Measurements from ENCODE around the gene CABP1.

Gene CABP1

DNA sequence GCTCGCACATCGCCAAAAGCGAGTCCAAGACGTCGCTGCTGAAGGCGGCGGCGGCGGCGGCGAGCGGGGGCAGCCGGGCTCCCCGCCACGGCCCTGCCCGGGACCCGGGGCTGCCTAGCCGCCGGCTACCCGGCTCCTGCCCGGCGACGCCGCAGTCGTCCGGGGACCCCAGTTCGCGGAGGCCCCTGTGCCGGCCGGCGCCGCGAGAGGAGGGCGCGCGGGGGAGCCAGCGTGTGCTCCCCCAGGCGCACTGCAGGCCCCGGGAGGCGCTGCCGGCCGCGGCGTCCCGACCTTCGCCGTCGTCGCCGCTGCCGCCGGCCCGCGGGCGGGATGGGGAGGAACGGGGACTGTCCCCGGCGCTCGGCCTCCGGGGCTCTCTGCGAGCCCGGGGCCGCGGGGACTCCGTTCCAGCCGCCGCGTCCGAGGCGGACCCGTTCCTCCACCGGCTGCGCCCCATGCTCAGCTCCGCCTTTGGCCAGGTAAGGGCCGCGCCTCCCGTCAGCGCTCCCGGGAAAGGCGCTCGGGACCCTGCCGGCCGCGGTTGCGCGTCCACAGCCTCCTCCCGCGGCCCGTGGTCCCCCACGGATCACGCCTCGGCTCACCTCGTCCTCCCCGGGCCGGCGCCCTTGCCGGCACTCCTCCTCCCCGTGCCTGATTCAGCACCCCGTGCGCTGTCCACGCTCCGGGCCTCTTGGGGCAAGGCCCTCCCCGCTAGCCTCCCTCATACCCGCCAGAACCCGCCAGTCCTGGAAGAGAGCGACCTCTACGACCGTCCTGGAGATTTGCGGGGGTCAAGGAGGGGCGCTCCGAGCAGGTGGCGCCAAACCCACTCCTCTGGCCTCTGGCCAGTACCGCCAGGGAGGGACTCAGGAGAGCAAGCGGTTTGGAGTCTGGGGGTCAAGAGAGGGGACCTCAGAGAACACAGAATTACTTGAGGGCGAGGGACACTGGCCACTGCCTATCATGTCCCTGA is 721 bp downstream of the CABP1 start:
- no peak for DNase-seq

GRCh38 chr12:120642121-120642520 is 1.7 kb downstream of the CABP1 start:
- no peak for DNase-seq

DNA sequence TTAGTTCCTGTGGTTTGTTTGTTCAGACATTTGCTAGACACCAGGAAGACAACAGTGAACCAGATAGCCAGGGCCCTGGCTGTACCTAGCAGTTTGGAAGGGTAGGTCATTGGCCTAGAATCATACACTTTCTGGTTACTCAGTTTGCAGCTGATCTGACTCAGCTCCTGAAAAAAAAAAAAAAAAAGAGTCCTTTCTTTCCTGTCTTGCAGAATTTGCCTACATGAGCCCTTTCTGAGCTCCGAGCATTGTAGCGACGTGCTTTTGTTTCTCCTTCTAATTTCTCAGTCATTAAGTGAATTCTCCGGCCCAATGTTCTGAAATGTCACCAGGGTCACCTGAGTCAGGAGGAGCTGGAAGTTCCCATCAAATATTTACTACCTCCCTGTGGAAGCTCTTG is 2.4 kb downstream of the CABP1 start:
- no peak for DNase-seq

DNA sequence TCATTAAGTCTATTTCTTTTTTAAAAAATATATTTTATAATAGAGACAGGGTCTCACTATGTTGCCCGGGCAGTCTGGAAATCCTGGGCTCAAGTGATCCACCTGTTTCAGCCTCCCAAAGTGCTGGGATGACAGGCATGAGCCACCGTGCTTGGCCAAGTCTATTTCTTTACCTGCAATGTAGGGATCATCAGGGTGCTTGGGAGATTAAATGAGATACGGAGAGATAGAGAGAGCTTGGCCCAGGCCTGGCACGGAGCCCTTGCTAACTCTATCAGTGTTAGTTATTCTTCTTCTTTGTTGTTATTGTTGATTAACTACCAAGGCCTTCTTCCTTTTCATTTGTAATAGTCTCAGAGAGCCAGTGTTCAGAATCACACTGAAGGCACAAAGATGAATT is 3.1 kb downstream of the CABP1 start:
- DNase-seq = no peak

DNA sequence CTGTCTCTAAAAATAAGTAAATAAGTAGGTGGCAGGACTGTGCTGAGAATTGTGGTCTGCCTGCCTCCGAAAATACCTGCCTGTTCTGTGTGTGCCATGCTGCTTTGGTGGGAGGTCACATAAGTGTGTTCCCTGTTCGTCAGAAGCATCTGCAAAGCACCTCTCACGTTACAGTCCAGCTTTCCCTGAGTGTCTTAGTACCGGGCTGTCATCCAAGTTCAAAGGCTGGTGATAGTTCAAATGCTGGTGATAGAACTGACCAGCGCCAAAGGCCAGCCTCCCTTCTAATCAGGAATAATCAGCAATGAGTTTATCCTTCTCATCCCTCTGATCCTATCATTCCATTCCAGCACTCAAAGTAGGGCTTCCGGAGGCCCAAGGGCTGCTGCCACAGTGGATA is 5.6 kb downstream of the CABP1 start:
- no peak for DNase-seq

- DNase-seq = no peak
Observed at GRCh38 chr12:120647375-120647755, 6.9 kb downstream of the CABP1 start.

DNA sequence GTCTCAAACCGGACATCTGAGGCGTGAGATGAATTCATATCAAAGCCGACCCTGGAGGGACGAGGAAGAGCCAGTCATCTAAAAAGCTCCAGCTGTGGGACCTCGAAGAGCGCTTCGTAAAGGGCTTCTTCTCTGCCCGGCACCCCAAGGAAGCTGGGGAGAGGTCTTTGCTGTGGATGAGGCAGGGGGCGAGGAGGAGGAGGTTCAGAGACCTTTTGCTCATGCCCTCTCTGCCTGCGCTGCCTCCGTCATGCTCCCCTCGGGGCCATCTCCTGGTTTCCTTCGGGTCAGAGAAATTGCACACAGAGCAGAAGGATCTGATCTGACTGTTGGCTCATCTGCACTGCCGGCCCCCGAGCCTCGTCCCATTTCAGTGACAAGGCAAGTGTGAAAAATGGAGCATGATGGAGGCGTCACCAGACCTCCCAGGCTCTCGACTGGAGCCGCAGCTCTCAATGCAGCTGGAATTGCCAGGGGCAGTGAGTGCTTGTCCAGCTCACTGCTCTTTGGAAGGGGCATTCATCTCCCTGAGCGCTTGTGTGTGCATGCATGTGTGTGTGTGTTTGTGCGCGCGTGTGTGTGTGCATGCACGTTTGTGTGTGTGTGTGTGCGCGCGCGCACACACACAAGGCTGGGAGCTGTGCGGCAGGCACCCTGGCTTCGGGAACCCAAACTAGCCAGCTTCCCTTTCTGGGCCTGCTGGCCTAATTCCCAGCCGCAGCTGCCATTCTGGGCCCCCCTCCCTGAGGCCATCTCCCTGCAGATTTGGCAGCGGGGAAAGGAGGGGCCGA is 9.2 kb downstream of the CABP1 start:
- no peak for DNase-seq

DNA sequence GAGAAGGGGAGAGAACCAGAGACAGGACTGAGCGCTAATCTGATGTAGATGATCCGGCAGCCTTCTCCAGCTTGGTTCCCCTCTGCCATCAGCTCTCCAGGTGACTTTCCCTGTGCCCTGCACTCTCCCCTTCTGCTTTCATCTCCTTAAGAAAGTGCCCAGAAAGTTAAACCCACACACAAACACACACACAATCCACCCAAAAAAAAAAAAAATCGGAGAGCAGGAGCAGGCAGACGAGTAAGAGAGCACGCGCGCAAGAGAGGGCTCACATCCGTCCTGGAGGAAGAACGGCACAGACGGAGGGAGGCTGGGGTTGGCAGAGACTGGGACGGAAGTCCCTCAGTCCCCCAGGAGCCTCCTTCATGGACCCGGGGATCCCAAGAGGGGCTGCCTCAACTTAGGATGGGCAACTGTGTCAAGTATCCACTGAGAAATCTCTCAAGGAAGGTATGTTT is 9.8 kb downstream of the CABP1 start:
- DNase-seq = no peak

- DNase-seq = no peak
Observed at GRCh38 chr12:120651821-120652220, 11.4 kb downstream of the CABP1 start.

- DNase-seq = no peak
Observed at GRCh38 chr12:120652656-120653435, 12.4 kb downstream of the CABP1 start.

DNA sequence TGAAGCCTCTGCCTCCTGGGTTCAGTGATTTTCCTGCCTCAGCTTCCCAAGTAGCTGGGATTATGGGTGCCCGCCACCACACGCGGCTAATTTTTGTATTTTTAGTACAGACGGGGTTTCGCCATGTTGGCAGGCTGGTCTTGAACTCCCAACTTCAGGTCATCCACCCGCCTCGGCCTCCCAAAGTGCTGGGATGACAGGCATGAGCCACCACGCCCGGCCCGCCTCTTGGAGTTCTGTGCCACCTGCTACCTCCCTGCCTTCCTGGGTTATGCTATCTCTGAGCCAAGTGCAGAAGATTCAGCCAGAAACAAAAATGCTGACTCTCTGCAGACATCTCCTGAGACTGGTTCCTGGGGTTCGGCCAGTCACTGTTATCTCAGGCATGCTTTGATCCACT is 13.2 kb downstream of the CABP1 start:
- no peak for DNase-seq

DNA sequence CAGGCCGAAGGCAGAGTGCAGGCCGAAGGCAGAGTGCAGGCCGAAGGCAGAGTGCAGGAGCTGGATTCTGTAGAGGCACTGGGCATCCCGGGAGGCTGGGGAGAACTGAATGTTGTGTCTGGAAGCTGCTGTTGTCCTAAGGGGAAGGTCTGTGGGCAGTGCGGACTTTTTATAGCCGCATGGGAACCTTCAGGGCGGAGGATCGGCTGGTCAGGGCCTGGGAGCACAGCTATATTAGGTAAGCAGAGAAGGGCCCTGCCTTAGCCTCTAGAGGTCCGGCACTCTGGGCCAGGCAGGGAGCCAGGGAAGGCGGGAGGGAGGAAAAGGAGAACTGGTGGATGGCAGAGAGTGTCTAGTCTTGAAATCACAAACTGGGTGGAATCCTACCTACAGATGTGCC is 14.2 kb downstream of the CABP1 start:
- no peak for DNase-seq

DNA sequence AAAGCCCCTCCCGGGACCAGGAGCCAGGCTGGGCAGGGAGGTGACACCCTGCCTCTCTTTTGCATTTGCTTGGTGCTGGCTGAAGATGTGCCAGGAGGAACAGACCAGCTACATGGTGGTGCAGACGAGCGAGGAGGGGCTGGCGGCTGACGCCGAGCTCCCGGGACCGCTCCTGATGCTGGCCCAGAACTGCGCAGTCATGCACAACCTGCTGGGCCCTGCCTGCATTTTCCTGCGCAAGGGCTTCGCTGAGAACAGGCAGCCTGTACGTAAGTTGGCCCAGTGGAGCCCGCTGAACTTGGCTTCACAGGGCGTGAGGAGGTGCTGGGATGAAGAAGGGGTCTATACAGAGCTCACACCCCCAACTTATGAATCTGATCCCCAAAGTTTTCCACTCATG is 15.6 kb downstream of the CABP1 start:
- DNase-seq = no peak

GRCh38 chr12:120658286-120659150 is 18.1 kb downstream of the CABP1 start:
- DNase-seq = no peak

GRCh38 chr12:120659151-120659525 is 18.7 kb downstream of the CABP1 start:
- DNase-seq = no peak

DNA sequence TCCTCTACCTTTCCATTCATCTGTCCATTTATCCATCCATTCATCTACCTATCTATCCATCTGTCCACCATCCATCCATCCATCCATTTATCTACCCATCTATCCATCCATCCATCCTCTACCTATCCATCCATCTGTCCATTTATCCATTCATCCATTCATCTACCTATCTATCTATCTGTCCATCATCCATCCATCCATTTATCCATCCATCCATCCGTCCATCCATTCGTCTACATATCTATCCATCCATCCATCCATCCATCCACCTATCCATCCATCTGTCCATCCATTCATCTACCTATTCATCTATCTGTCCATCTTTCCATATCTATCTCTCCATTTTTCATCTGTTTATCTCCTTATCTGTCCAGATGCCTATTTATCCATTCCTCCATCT is 21.0 kb downstream of the CABP1 start:
- no peak for DNase-seq

GRCh38 chr12:120662879-120663278 is 22.5 kb downstream of the CABP1 start:
- no peak for DNase-seq

DNA sequence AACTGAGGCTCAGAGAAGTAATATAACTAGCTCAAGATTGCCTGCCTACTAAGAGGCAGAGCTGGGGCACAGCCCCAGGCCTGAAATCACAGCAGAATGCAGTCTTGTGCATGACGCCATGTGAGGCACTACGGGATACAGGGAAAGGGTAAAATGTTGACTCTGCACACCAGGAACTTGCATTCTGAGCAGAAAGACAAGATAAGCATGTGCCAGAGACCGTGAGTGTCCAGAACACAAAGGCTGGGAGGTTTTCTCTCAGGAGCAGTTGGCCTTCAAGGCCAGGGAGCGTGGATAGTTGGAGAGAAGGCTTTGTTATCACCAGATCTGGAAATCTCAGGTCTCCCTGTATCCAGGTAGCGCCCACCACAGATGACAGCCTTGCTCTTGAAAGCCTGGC is 23.3 kb downstream of the CABP1 start:
- DNase-seq = no peak

DNA sequence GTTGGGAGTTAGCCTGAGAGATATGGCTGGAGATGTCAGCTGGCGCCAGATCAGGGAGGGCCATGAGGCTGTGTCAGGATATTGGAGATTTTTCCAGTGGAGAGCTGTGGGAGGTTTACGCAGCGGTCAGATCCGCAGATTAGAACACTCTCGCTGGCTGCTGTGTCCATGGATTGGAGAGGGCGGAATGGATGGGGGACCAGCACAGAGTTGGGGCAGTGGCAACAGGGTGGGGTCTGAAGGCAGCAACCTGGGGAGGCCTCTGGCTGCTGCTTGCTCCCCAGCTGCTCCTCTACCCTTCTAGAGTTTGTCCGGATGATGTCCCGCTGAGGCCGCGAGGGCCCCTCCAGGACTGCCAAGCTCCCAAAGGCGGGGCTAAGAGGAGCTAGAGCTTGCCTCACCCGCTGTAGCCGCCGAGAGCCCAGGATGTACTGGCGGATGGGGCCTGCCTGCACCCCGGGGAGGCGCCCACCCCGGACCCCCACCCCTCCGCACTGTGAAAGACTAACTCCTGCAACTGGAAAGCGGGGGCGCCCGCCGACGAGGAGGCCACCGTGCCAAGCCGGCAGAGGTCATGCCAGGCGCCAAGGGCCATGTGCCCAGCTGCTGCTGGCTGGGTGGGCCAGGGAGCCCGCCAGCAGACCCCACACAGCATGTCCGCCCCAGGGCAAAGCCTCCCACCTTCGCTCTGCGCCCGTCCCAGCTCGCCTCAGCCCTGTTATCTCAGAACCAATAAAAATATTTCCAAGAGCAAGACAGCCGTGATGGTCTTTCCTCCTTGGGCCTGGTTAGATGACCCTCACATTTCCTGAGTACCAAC is 26.4 kb downstream of the CABP1 start:
- no peak for DNase-seq

GRCh38 chr12:120668091-120668867 is 27.9 kb downstream of the CABP1 start:
- no peak for DNase-seq

Measured in SW 1271 (cell line).